Loucy (cell line): Measurements from ENCODE around the gene EFHC2.

Experiments used
- H2AFZ ChIP-seq: fragments of 200-600 bp; sonication (generic); 2 replicates; pipeline ENCODE4 v1.6.0; 2016; ENCODE audit warnings: antibody characterized with exemption, mild to moderate bottlenecking, low read length, moderate library complexity
- H3F3A ChIP-seq: fragments of 200-600 bp; 2 replicates; pipeline ENCODE4 v1.6.0; 2016; ENCODE audit warnings: antibody characterized with exemption, low read depth, mild to moderate bottlenecking
- H3K27me3 ChIP-seq: fragments of 200-600 bp; sonication (generic); 2 replicates; pipeline ENCODE4 v1.6.1; 2014; ENCODE audit warnings: low read length, mild to moderate bottlenecking; ENCODE audit not compliant: insufficient read depth, poor library complexity, severe bottlenecking
- H3K36me3 ChIP-seq: fragments of 200-600 bp; sonication (generic); 2 replicates; pipeline ENCODE4 v1.6.1; 2016; ENCODE audit warnings: low read length; ENCODE audit not compliant: insufficient read depth
- H3K4me1 ChIP-seq: fragments of 200-600 bp; sonication (generic); 2 replicates; pipeline ENCODE4 v1.5.1; 2014; ENCODE audit warnings: low read length, mild to moderate bottlenecking; ENCODE audit not compliant: insufficient read depth, poor library complexity, severe bottlenecking
- H3K4me2 ChIP-seq: fragments of 200-600 bp; sonication (generic); 2 replicates; pipeline ENCODE4 v1.6.0; 2014; ENCODE audit warnings: antibody characterized with exemption, low read length, low read depth, mild to moderate bottlenecking; ENCODE audit not compliant: poor library complexity, severe bottlenecking
- H3K4me3 ChIP-seq: fragments of 200-600 bp; sonication (generic); 2 replicates; pipeline ENCODE4 v1.5.1; 2014; ENCODE audit warnings: low read length, mild to moderate bottlenecking, mixed read lengths; ENCODE audit not compliant: poor library complexity, severe bottlenecking
- H3K79me2 ChIP-seq: fragments of 200-600 bp; sonication (generic); 2 replicates; pipeline ENCODE4 v1.6.1; 2014; ENCODE audit warnings: low read length; ENCODE audit not compliant: insufficient read depth
- H3K9ac ChIP-seq: fragments of 200-600 bp; sonication (generic); 2 replicates; pipeline ENCODE4 v1.6.0; 2014; ENCODE audit warnings: mild to moderate bottlenecking, low read depth, low read length, moderate library complexity; ENCODE audit not compliant: poor library complexity, severe bottlenecking
- H3K9me2 ChIP-seq: fragments of 200-600 bp; sonication (generic); replicated peaks from 2 replicates; pipeline ENCODE4 v1.6.1; 2016; ENCODE audit warnings: low read depth, low read length, mixed read lengths
- H3K9me3 ChIP-seq: fragments of 200-600 bp; sonication (generic); 2 replicates; pipeline ENCODE4 v1.6.1; 2014; ENCODE audit warnings: mild to moderate bottlenecking, antibody characterized with exemption, low read length, low read depth; ENCODE audit not compliant: insufficient read depth
- H4K20me1 ChIP-seq: fragments of 200-600 bp; sonication (generic); 2 replicates; pipeline ENCODE4 v1.6.0; 2014; ENCODE audit warnings: antibody characterized with exemption, low read length, mild to moderate bottlenecking; ENCODE audit not compliant: insufficient read depth, poor library complexity, severe bottlenecking
- EZH2phosphoT487 ChIP-seq: fragments of 200-600 bp; IDR thresholded peaks from 2 replicates; pipeline ENCODE4 v1.6.1; 2018; ENCODE audit warnings: antibody characterized with exemption, mild to moderate bottlenecking, moderate library complexity, borderline replicate concordance
- TF ChIP-seq, protein P1 (sequence below): fragments of 200-600 bp; sonication (generic); conservative IDR thresholded peaks from 2 replicates; pipeline ENCODE4 v1.5.1; 2014; ENCODE audit warnings: mild to moderate bottlenecking, antibody characterized with exemption, low read length

The EFHC2 gene

DNA sequence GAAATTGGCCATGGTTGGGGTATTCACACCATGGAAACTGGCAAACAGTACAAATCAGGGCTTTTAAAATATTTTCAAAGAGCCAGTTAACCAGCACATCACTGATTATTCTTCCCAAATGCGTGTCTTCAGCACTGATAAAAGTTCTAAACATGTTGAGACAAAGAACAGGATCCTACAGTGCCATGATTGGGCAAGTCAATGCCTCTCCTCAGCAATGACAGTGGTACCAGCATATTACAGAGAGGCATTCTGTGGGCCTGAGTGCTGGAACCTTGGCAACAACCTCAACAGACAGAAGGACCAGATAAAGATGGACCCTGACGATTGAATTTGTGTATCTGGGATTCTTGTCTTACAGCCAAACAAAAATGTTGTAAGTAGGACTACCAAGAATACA is 108.9 kb downstream of the EFHC2 start:
- Histone ChIP-seq H3K9me2 (no peaks in the 10 kb centered on the region), H3K27me3 (no peaks in the 10 kb centered on the region), H2AFZ (no peak overlapping the region)

DNA sequence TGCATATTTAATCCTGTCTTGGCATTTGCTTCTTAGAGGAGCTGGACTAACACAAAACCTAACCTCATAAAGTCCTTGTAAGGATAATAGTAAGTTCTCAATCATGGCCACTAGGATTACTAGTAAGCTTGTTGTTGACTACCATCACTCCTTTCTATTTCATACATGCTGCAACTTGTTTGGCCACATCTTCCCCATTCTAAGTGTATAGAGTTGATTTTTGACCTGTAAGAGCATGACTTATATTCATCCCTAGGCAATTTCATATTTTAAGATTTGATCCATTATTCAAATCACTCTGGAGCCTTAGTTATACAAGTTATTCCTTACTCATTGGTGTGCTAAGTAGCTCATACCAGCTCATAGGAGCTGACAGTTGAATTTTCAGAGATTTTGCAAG is 109.4 kb downstream of the EFHC2 start:
- no peak overlapping the region for H3K4me2 ChIP-seq
- H3K9me3 ChIP-seq = no peaks in the 10 kb centered on the region
- H3F3A ChIP-seq = no peaks in the 10 kb centered on the region
- H3K79me2 ChIP-seq = no peaks in the 10 kb centered on the region
- H3K4me1 ChIP-seq = no peaks in the 10 kb centered on the region
- no peak for TF ChIP-seq EZH2phosphoT487
- TF ChIP-seq, protein P1, sequence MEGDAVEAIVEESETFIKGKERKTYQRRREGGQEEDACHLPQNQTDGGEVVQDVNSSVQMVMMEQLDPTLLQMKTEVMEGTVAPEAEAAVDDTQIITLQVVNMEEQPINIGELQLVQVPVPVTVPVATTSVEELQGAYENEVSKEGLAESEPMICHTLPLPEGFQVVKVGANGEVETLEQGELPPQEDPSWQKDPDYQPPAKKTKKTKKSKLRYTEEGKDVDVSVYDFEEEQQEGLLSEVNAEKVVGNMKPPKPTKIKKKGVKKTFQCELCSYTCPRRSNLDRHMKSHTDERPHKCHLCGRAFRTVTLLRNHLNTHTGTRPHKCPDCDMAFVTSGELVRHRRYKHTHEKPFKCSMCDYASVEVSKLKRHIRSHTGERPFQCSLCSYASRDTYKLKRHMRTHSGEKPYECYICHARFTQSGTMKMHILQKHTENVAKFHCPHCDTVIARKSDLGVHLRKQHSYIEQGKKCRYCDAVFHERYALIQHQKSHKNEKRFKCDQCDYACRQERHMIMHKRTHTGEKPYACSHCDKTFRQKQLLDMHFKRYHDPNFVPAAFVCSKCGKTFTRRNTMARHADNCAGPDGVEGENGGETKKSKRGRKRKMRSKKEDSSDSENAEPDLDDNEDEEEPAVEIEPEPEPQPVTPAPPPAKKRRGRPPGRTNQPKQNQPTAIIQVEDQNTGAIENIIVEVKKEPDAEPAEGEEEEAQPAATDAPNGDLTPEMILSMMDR = no peak
- no peaks in the 10 kb centered on the region for H3K27me3 ChIP-seq
- H3K9me2 ChIP-seq = no peaks in the 10 kb centered on the region
- no peak overlapping the region for H2AFZ ChIP-seq
- no peaks in the 10 kb centered on the region for H3K36me3 ChIP-seq
- no peak overlapping the region for H3K4me3 ChIP-seq
- no peaks in the 10 kb centered on the region for H4K20me1 ChIP-seq
- H3K9ac ChIP-seq = no peak overlapping the region

More for the DNA sequence above, 108.9 kb downstream of the EFHC2 start:
- no peaks in the 10 kb centered on the region for H3K79me2 ChIP-seq
- H4K20me1 ChIP-seq = no peaks in the 10 kb centered on the region
- no peak overlapping the region for H3K4me2 ChIP-seq
- no peaks in the 10 kb centered on the region for H3K36me3 ChIP-seq
- H3F3A ChIP-seq = no peaks in the 10 kb centered on the region
- H3K4me1 ChIP-seq = no peaks in the 10 kb centered on the region
- no peaks in the 10 kb centered on the region for H3K9me3 ChIP-seq
- H3K9ac ChIP-seq = no peak overlapping the region
- TF ChIP-seq EZH2phosphoT487 = no peak
- TF ChIP-seq, protein P1 = no peak
- H3K4me3 ChIP-seq = no peak overlapping the region

DNA sequence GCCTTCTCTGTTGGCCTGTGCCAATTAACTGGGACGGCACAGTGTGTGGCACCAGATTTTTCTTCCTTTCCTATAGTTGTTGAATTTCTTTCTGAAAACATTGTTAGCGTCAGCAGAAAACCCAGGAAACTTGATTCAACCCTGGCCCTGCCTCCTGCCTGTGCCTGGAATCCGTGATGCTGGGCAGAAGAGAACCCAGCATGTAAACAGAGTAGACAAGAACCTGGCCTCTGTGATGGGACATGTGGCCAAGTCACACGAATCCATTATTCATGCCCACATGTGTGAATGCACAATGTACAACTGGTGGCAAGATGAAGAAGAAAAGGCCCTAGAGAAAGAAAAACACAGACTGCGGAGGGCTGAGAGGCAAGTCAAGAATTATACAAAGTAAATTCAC is 111.4 kb downstream of the EFHC2 start:
- TF ChIP-seq EZH2phosphoT487 = no peak
- TF ChIP-seq, protein P1 = no peak
- Histone ChIP-seq H3K9me2 (no peaks in the 10 kb centered on the region), H3K9me3 (no peaks in the 10 kb centered on the region), H3K9ac (no peak overlapping the region), H3K4me2 (no peak overlapping the region), H2AFZ (no peak overlapping the region), H3K79me2 (no peaks in the 10 kb centered on the region), H3K27me3 (no peaks in the 10 kb centered on the region), H3K36me3 (no peaks in the 10 kb centered on the region), H3K4me3 (no peak overlapping the region), H4K20me1 (no peaks in the 10 kb centered on the region), H3F3A (no peaks in the 10 kb centered on the region), H3K4me1 (no peaks in the 10 kb centered on the region)
